ENCODE results near the gene TAAR6. TPM values are rescaled to one million over a fixed set of nuclear protein-coding genes. Genes with fewer than 3 reads are reported as not detected.

Gene TAAR6
- total and polyA plus RNA-seq, 2 of the 8 experiments (the other 6 are each of a cell fraction or from before 2014, with no cell fraction given) = 0.06 TPM; not detected in 1

GRCh38 chr6:132604635-132605152 lies 34.6 kb downstream of the TAAR6 start (continued):
- TF ChIP-seq BCL11A (IDR thresholded peaks at IDR 0.05; ENCODE audit: low read depth in 2 of 2, low read length in 2 of 2) (no peak), SP4 (IDR thresholded peaks at IDR 0.05; ENCODE audit: low read length) (no peak), CBX5 (IDR thresholded peaks at IDR 0.05; ENCODE audit: low read depth, low read length) (no peak), PHF8 (conservative IDR thresholded peaks at IDR 0.05; ENCODE audit: low read depth, low read length) (no peak)
